ENCODE results near the gene EXOC3. TPM values are rescaled to one million over a fixed set of nuclear protein-coding genes. Genes with fewer than 3 reads are reported as not detected.
"Not testable (repeated sequence)": the region's sequence is repeated elsewhere in the genome, so short reads cannot be mapped to it uniquely, and the experiment has no call there.

EXOC3 gene
- total RNA-seq, 1 donor from 2014 or later, result 64.6 TPM

DNA sequence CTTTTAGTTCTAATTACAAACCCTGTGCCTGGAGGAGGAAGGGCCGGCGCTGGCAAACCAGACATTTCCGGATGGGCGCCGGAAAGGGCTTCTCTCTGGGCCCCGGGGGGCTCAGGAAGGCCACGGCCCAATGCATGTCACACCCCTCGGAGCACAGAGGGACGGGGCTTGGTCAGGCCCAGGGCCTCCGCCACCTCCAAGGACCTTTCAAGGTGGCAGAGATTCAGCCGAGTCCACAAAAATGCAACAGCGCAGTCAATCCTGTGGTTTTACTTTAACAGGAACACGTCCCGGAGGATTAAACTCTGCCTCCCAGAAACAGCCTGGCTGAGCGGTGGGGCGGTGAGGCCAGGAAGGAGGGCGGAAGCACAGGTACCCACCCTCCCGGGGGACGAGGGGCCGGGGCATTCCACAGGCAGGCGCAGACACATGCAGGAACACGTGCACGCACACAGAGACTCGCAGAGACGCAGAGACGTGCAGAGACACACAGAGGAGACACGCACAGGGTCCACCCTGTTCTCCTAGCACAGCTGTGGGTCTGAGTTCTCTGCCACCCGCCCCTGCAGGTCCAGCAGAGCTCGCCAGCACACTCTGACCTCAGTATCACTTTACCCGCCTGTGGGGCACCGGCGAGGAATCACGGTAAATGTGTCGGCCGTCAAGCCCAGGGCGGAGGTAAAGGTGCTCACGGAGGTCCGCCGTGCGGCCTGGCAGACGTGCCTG lies 58.3 kb downstream of the EXOC3 start:
- Mint-ChIP-seq H3K36me3 (no peaks in the 10 kb centered on the region), H3K27ac (no peak overlapping the region), H3K27me3 (peaks cover 34% of the 10 kb centered on the region), H3K4me1 (ENCODE audit: unreplicated experiment) (no peaks in the 10 kb centered on the region), H3K9me3 (no peaks in the 10 kb centered on the region), H3K4me3 (no peak overlapping the region)
- TF ChIP-seq, protein P1, sequence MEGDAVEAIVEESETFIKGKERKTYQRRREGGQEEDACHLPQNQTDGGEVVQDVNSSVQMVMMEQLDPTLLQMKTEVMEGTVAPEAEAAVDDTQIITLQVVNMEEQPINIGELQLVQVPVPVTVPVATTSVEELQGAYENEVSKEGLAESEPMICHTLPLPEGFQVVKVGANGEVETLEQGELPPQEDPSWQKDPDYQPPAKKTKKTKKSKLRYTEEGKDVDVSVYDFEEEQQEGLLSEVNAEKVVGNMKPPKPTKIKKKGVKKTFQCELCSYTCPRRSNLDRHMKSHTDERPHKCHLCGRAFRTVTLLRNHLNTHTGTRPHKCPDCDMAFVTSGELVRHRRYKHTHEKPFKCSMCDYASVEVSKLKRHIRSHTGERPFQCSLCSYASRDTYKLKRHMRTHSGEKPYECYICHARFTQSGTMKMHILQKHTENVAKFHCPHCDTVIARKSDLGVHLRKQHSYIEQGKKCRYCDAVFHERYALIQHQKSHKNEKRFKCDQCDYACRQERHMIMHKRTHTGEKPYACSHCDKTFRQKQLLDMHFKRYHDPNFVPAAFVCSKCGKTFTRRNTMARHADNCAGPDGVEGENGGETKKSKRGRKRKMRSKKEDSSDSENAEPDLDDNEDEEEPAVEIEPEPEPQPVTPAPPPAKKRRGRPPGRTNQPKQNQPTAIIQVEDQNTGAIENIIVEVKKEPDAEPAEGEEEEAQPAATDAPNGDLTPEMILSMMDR (conservative IDR thresholded peaks at IDR 0.05), result no peak
- no peak for DNase-seq (ENCODE audit: extremely low spot score, unreplicated experiment)

DNA sequence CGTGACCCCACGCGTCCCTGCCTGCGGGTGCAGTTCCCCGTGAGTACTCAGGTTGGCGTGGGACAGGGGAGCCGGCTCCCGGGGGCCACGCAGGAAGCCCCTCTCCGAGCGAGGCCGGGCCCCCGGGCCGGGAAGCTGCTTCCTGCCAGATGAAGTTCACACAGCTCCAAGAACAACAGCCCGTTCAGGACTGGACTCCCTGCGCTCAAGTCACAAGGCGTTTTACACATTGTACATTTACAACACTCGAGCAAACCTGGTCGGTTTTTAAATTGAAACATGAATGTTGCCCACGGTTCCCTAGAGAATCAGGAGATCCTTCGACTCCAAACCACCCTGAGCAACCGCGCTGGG lies 58.8 kb downstream of the EXOC3 start:
- no peaks in the 10 kb centered on the region for H3K36me3 Mint-ChIP-seq
- no peaks in the 10 kb centered on the region for H3K9me3 Mint-ChIP-seq
- no peaks in the 10 kb centered on the region for H3K4me1 Mint-ChIP-seq (ENCODE audit: unreplicated experiment)
- DNase-seq (ENCODE audit: extremely low spot score, unreplicated experiment), result no peak
- TF ChIP-seq, protein P1 (conservative IDR thresholded peaks at IDR 0.05), result no peak
- H3K27ac Mint-ChIP-seq, result no peak overlapping the region
- no peak overlapping the region for H3K4me3 Mint-ChIP-seq
- peaks cover 29% of the 10 kb centered on the region for H3K27me3 Mint-ChIP-seq

DNA sequence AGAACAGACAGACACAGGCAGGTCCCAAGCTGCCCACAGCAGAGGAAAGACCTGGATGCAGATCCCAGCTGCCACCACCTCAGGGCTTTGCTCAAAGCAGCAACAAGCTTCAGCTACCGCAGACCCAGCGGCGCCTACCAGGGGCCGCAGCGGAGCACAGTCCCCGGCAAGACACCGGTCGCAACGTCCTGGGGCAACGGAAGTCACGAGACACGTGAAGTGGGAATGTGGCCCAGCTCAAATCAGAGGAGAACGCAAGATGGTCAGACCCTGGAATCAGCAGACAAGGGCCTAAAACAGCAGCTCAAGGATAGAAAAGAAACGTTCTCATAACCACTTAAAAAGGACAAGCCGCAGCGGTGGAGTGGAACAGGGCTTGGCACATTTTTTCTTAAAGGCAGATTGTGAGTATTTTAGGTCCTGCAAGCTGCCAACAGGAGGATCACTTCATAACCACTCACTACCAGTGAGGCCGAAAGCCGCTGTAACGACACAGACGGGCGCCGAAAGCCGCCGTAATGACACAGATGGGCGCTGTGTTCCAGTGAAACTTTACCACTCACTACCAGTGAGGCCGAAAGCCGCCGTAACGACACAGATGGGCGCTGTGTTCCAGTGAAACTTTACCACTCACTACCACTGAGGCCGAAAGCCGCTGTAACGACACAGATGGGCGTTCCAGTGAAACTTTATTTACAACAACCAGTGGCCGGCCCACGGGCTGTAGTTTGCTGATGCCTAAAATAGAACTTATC lies 59.5 kb downstream of the EXOC3 start:
- TF ChIP-seq, protein P1 (conservative IDR thresholded peaks at IDR 0.05), result no peak
- no peaks in the 10 kb centered on the region for H3K4me1 Mint-ChIP-seq (ENCODE audit: unreplicated experiment)
- no peak overlapping the region for H3K4me3 Mint-ChIP-seq
- DNase-seq (ENCODE audit: extremely low spot score, unreplicated experiment), result no peak
- peaks cover 22% of the 10 kb centered on the region for H3K27me3 Mint-ChIP-seq
- H3K36me3 Mint-ChIP-seq, result no peaks in the 10 kb centered on the region
- no peaks in the 10 kb centered on the region for H3K9me3 Mint-ChIP-seq
- H3K27ac Mint-ChIP-seq, result no peak overlapping the region

DNA sequence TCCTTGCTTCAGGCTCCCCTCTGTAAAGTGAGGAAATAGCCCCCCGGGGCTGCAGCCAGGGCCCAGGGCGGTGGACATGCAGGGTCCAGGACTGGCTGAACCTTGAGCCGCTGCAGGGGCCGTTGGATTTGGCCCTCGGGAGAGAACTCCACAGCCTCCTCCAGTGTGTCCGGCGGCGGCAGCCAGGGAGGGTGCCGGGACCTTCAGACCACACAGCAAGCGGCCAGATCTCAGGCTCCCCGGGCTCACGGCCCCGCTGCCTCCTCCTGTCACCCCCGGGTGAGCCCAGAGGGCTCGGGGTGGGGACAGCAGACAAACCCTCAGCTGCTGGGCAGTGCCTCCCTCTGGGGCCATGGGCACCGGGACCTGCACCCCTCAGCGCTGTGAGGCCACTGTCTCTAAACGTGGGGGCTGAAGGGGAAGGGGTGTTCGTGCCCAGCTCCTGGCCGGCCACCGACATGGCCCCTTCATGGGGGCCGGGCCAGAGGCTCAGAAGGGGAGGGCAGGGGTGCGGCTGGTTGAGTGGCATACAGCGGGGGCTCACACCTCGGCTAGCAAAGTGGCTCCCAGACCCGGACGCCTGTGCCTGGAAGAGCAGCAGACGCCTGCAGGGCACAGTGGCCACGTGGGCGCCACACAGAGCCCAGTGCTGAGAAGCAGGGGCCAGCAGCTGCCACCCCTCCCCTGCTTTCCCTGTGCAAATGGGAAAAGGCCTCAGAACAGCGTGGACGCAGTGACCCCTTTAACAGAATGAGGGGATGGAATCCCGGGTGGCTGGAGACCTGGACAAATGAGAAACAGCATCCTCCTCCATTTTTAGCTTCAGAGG lies 61.6 kb downstream of the EXOC3 start:
- Mint-ChIP-seq H3K4me1 (ENCODE audit: unreplicated experiment) (no peaks in the 10 kb centered on the region), H3K36me3 (no peaks in the 10 kb centered on the region)
- TF ChIP-seq, protein P1 (conservative IDR thresholded peaks at IDR 0.05), result no peak

DNA sequence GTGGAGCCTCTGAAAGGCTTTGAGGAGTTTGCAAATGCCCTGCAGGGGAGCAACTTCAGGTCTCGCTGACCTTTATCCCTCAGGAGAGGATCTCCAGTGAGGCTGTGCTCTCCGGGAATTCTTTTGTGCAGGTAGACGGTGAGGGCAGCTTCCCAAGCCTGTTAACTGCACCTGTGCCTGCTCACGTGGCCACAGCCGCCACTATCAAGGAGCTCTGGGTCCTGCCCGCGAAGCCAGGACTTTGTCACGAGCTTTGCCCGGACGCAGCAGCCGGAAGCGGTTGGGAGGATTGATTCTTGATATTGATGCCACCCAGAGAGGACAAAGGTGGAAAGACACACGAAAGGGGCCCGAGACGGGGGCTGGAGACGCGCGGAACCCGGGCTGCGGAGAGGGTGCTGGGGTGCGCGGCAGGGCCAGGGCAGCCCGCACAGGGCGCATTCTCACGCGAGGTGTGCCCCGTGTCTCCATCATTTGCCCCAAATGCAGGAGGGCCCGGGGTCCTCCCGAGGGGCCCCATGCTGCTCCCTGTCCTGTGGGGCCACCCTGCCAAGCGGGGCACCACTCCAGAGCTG lies 63.1 kb downstream of the EXOC3 start:
- Mint-ChIP-seq H3K4me3 (no peak overlapping the region), H3K36me3 (no peaks in the 10 kb centered on the region), H3K9me3 (no peaks in the 10 kb centered on the region), H3K27me3 (peaks cover 8% of the 10 kb centered on the region), H3K4me1 (ENCODE audit: unreplicated experiment) (no peaks in the 10 kb centered on the region), H3K27ac (no peak overlapping the region)
- DNase-seq (ENCODE audit: extremely low spot score, unreplicated experiment), result no peak
- TF ChIP-seq, protein P1 (conservative IDR thresholded peaks at IDR 0.05), result no peak

More for the DNA sequence above, 61.6 kb downstream of the EXOC3 start:
- Mint-ChIP-seq H3K27ac (no peak overlapping the region), H3K9me3 (no peaks in the 10 kb centered on the region), H3K4me3 (no peak overlapping the region), H3K27me3 (peaks cover 5% of the 10 kb centered on the region)
- DNase-seq (ENCODE audit: extremely low spot score, unreplicated experiment), result no peak

DNA sequence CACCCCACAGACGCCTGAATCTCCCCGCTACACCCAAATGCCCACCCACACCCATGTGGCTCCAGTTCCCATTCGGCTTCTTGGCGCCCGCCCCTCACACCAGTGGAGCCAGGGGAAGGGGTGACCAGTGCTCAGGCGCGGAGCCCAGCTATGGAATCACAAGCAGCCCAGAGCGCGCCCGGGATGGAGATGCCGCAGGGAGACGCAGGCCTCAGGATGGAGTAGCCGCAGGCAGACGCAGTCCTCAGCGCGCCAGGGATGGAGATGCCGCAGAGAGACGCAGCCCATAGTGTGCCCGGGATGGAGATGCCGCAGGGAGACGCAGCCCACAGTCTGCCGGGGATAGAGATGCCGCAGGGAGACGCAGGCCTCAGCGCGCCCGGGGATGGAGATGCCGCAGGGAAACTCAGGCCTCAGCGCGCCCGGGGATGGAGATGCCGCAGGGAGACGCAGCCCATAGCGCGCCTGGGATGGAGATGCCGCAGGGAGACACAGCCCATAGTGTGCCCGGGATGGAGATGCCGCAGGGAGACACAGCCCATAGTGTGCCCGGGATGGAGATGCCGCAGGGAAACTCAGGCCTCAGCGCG lies 65.1 kb downstream of the EXOC3 start:
- not testable (repeated sequence) for H3K27ac Mint-ChIP-seq; DNase-seq (ENCODE audit: extremely low spot score, unreplicated experiment); H3K4me1 Mint-ChIP-seq (ENCODE audit: unreplicated experiment); H3K9me3 Mint-ChIP-seq; H3K4me3 Mint-ChIP-seq; H3K36me3 Mint-ChIP-seq
- peaks cover 13% of the 10 kb centered on the region for H3K27me3 Mint-ChIP-seq
